GM12891 (cell line): ENCODE results near the gene TEX38.

Experiments used
- POLR2A ChIP-seq: IDR thresholded peaks from 2 replicates; pipeline ENCODE4 v1.6.1; 2011; ENCODE audit warnings: low read depth, low read length, control low read depth
- POLR2AphosphoS5 ChIP-seq: IDR thresholded peaks from 2 replicates; pipeline ENCODE4 v1.6.1; 2011; ENCODE audit warnings: low read depth, low read length, control low read depth
- TAF1 ChIP-seq: IDR thresholded peaks from 2 replicates; pipeline ENCODE4 v1.6.1; 2011; ENCODE audit warnings: low read depth, low read length, control low read depth

DNA sequence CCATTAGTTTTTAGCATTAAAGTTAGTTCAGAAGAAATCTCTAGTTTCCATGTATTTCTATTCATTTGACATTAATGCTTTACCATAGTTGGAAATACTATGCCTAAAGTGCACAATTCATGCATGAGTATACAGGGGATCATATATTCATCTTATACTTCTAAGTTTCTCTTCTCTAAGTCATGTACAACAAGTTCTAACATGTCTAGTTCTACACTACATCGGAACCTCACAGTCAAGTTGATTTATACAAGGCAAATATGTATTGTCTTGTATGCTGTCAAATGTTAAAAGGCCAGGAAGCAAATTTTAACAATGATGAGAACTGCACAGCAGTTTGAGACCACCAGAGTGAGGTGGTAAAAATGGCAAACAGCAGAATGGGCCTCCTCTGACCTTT, 32.1 kb upstream of the TEX38 start:
- no peak for TF ChIP-seq TAF1
- TF ChIP-seq POLR2A, result no peak
- TF ChIP-seq POLR2AphosphoS5, result no peak
